HepG2 (cell line): ENCODE data around the gene LINGO3. TPM values are rescaled to one million over a fixed set of nuclear protein-coding genes. Genes with fewer than 3 reads are reported as not detected.

Experiments
- ATAC-seq: fragments of 200-7000 bp; cut with Tn5 transposase; 3 replicates; pipeline ENCODE4 v1.9.1; 2020; ENCODE audit warnings: mild to moderate bottlenecking, moderate library complexity
- BruUV-seq: library from RNA; stranded (reverse); fragments of 400-500 nt; replicated peaks from 2 replicates; lab custom pipeline; 2021; lab: Mats Ljungman, UMichigan
- CTCF ChIA-PET: fragments of 300-600 bp; formaldehyde crosslinking; extraction: SDS; loops from one replicate; lab custom pipeline; 2021; ENCODE audit warnings: low total read pairs, inconsistent platforms, low intra/inter-chr PET ratio; lab: Yijun Ruan, JAX
- POLR2A ChIA-PET: fragments of 350-600 bp; sonication (Branson Sonifier 250); formaldehyde crosslinking; loops from one replicate; lab custom pipeline; 2020; ENCODE audit warnings: antibody characterized with exemption, inconsistent platforms; lab: Yijun Ruan, JAX
- DNase-seq: peaks from one replicate; pipeline ENCODE4 v3.0.0-alpha.2; 2015; ENCODE audit warnings: low spot score
- FAIRE-seq: peaks from 3 replicates; lab custom pipeline; 2011; peaks lifted over from hg19 to GRCh38; lab: Jason Lieb, UNC
- H2AFZ ChIP-seq: one replicate; pipeline ENCODE4 v1.6.1; 2011; ENCODE audit warnings: low read length, inconsistent platforms
- H3K27ac ChIP-seq: fragments of 300-600 bp; 3 replicates; pipeline ENCODE4 v1.8.0; 2011; ENCODE audit warnings: mixed run types, mild to moderate bottlenecking, mixed read lengths, low read length, inconsistent platforms; ENCODE audit not compliant: insufficient read depth; ENCODE audit errors: extremely low read length
- H3K27me3 ChIP-seq, 2 experiments: fragments of 200-600 bp in 1 of 2; 2 replicates in 1 of 2; 3 replicates in 1 of 2; pipeline versions ENCODE4 v1.6.0 to v1.8.0; 2011; ENCODE audit warnings: low read length in 2 of 2, mild to moderate bottlenecking in 2 of 2, moderate library complexity in 2 of 2, inconsistent platforms in 1 of 2; ENCODE audit not compliant: insufficient read depth in 2 of 2, control insufficient read depth in 1 of 2
- H3K36me3 ChIP-seq, 2 experiments: fragments of 200-600 bp in 1 of 2; replicated peaks in 1 of 2; 2 replicates in 1 of 2; 3 replicates in 1 of 2; pipeline versions ENCODE4 v1.5.1 to v1.8.0; 2011; ENCODE audit warnings: low read length in 2 of 2, inconsistent platforms in 1 of 2; ENCODE audit not compliant: insufficient read depth in 2 of 2, control insufficient read depth in 1 of 2
- H3K4me1 ChIP-seq: 2 replicates; pipeline ENCODE4 v1.5.1; 2012; ENCODE audit warnings: low read length, inconsistent platforms; ENCODE audit not compliant: insufficient read depth
- H3K4me2 ChIP-seq: 2 replicates; pipeline ENCODE4 v1.6.0; 2011; ENCODE audit warnings: low read depth, low read length, inconsistent platforms
- H3K4me3 ChIP-seq, 3 experiments: fragments of 200-600 bp in 1 of 3; sonication (generic), shearing (Covaris generic) in 1 of 3; replicated peaks in 1 of 3; 2 replicates each; pipeline ENCODE4 v1.5.1; 2011 to 2016; ENCODE audit warnings: low read length in 3 of 3, inconsistent platforms in 2 of 3, low read depth in 2 of 3, mild to moderate bottlenecking in 2 of 3, control low read depth in 1 of 3, mixed read lengths in 1 of 3; ENCODE audit not compliant: insufficient read depth in 1 of 3
- H3K79me2 ChIP-seq: one replicate; pipeline ENCODE4 v1.6.1; 2011; ENCODE audit warnings: low read length, inconsistent platforms; ENCODE audit not compliant: insufficient read depth
- H3K9ac ChIP-seq: 2 replicates; pipeline ENCODE4 v1.6.0; 2011; ENCODE audit warnings: mild to moderate bottlenecking, low read depth, low read length, inconsistent platforms; ENCODE audit not compliant: insufficient read depth
- H3K9me3 ChIP-seq: 2 replicates; pipeline ENCODE4 v1.5.1; 2012; ENCODE audit warnings: mild to moderate bottlenecking, low read length
- H4K20me1 ChIP-seq: 2 replicates; pipeline ENCODE4 v1.6.0; 2011; ENCODE audit warnings: inconsistent platforms, mild to moderate bottlenecking, low read length, moderate library complexity; ENCODE audit not compliant: insufficient read depth
- EEA1 ChIP-seq: sonication (generic); formaldehyde crosslinking; IDR thresholded peaks from 2 replicates; pipeline ENCODE4 v1.5.1; 2020; ENCODE audit warnings: mild to moderate bottlenecking, missing genetic modification reagents, borderline replicate concordance
- HMGA1 ChIP-seq: sonication (generic); formaldehyde crosslinking; conservative IDR thresholded peaks from 2 replicates; pipeline ENCODE4 v1.4.0; 2020; ENCODE audit warnings: missing genetic modification reagents
- HNRNPLL ChIP-seq: fragments of 200-400 bp; formaldehyde crosslinking; IDR thresholded peaks from 2 replicates; pipeline ENCODE4 v1.6.1; 2017; ENCODE audit warnings: mild to moderate bottlenecking, low read depth, low read length; ENCODE audit not compliant: poor library complexity, severe bottlenecking
- IRF2 ChIP-seq: IDR thresholded peaks from 2 replicates; pipeline ENCODE4 v1.6.1; 2018; ENCODE audit warnings: missing genetic modification reagents, missing compliant biosample characterization
- JUN ChIP-seq: sonication (generic); formaldehyde crosslinking; IDR thresholded peaks from 2 replicates; pipeline ENCODE4 v1.4.0; 2020; ENCODE audit warnings: mild to moderate bottlenecking, missing genetic modification reagents
- NR1H2 ChIP-seq: sonication (generic); formaldehyde crosslinking; IDR thresholded peaks from 2 replicates; pipeline ENCODE4 v1.8.1; 2022; ENCODE audit warnings: low read depth, missing genetic modification reagents, borderline replicate concordance
- SRSF9 ChIP-seq: fragments of 200-400 bp; formaldehyde crosslinking; IDR thresholded peaks from 2 replicates; pipeline ENCODE4 v1.6.1; 2018; ENCODE audit warnings: borderline replicate concordance, mild to moderate bottlenecking, low read depth, low read length; ENCODE audit not compliant: insufficient read depth, poor library complexity, severe bottlenecking
- TOE1 ChIP-seq: sonication (generic); formaldehyde crosslinking; IDR thresholded peaks from 2 replicates; pipeline ENCODE4 v1.4.0; 2020; ENCODE audit warnings: mild to moderate bottlenecking, missing genetic modification reagents
- ZBTB14 ChIP-seq: sonication (generic); formaldehyde crosslinking; IDR thresholded peaks from 2 replicates; pipeline ENCODE4 v1.4.0; 2020; ENCODE audit warnings: missing genetic modification reagents
- ZFP36L1 ChIP-seq: sonication (generic); formaldehyde crosslinking; IDR thresholded peaks from 2 replicates; pipeline ENCODE4 v1.8.0; 2022; ENCODE audit warnings: mild to moderate bottlenecking, missing genetic modification reagents, moderate library complexity
- ZNF160 ChIP-seq: sonication (generic); formaldehyde crosslinking; IDR thresholded peaks from 2 replicates; pipeline ENCODE4 v1.8.0; 2022; ENCODE audit warnings: mild to moderate bottlenecking, inconsistent platforms, missing genetic modification reagents
- ZNF24 ChIP-seq: fragments of 450-650 bp; IDR thresholded peaks from 2 replicates; pipeline ENCODE4 v1.6.1; 2017; ENCODE audit warnings: antibody characterized with exemption, mild to moderate bottlenecking
- ZNF264 ChIP-seq: sonication (generic); formaldehyde crosslinking; IDR thresholded peaks from 2 replicates; pipeline ENCODE4 v1.4.0; 2020; ENCODE audit warnings: missing genetic modification reagents
- ZNF878 ChIP-seq: sonication (generic); formaldehyde crosslinking; IDR thresholded peaks from 2 replicates; pipeline ENCODE4 v1.8.1; 2023; ENCODE audit warnings: mild to moderate bottlenecking, missing genetic modification reagents, moderate library complexity
- WGBS: methylation state at CpG from one replicate; pipeline ENCODE4 v1.1.6; 2017; ENCODE audit warnings: low lambda C conversion rate; 5-methylcytosine and 5-hydroxymethylcytosine counted together
- in situ Hi-C: cut with HindIII; loops from 2 replicates; pipeline ENCODE4 v1.10.0; 2017; ENCODE audit warnings: low pct_unique_long_range_greater_than_20kb; ENCODE audit not compliant: extremely low pct_ligation_motif_present
- intact Hi-C: fragments of 100-400 bp; cut with micrococcal nuclease; formaldehyde crosslinking; loops from one replicate; pipeline ENCODE4 v1.10.0; 2022; ENCODE audit not compliant: unreplicated experiment
- polyA plus RNA-seq, 8 experiments: library from polyadenylated mRNA; depleted of rRNA in 3 of 8; stranded (reverse) in 7 of 8; unstranded in 1 of 8; fragments of >200 nt; fragmentation: Illumina TruSeq in 4 of 8; extraction: Trizol in 4 of 8; gene quantifications; 2 replicates each; pipeline versions ENCODE4 v1.2.1 to v1.2.3, GENCODE V29; 2011 to 2016; ENCODE audit warnings: low read depth in 4 of 8, missing spikeins in 1 of 8, mixed read lengths in 1 of 8; ENCODE audit not compliant: insufficient read depth in 1 of 8
- total RNA-seq, 5 experiments: library from RNA; depleted of rRNA; stranded (reverse); fragments of >200 nt; fragmentation: Illumina TruSeq; extraction: Trizol; gene quantifications; 2 replicates each; pipeline ENCODE4 v1.2.3, GENCODE V29; 2016; ENCODE audit warnings: low read depth in 1 of 5
- TF ChIP-seq, protein P1 (sequence below): IDR thresholded peaks from 2 replicates; pipeline ENCODE4 v1.6.1; 2018; ENCODE audit warnings: missing genetic modification reagents

LINGO3 gene
- total and polyA plus RNA-seq, 2 of the 13 experiments (the other 11 are each of a cell fraction or from before 2014, with no cell fraction given), result not detected

GRCh38 chr19:2294687-2295335 lies 13.1 kb downstream of the LINGO3 start:
- Histone ChIP-seq H4K20me1 (no peaks in the 10 kb centered on the region), H3K4me2 (no peak overlapping the region), H2AFZ (no peak overlapping the region), H3K9ac (no peak overlapping the region), H3K4me3 (no peak overlapping the region), H3K36me3 (no peaks in the 10 kb centered on the region), H3K4me1 (peaks cover 19% of the 10 kb centered on the region), H3K27ac (no peak overlapping the region), H3K79me2 (no peaks in the 10 kb centered on the region), H3K9me3 (no peaks in the 10 kb centered on the region), H3K27me3 (peaks cover 25 to 70% of the 10 kb centered on the region in 2 experiments)
- ATAC-seq, result no peak
- BruUV-seq, result no TSS peak
- no peak for FAIRE-seq
- CTCF ChIA-PET, result no interaction called here
- in situ Hi-C loops, result no loop called here
- 57% methylated on average over 25 of the region's 26 CpGs for WGBS
- intact Hi-C loops, result no loop called here
- no peak for DNase-seq
- POLR2A ChIA-PET, result interaction anchor here (0.5 to 0.7 kb wide), 2 partner anchors 99 to 359 kb away, joined by 3 read pairs; no protein-coding TSS in a partner anchor
- TF ChIP-seq HMGA1 (CRISPR knock-in tag) (no peak), HNRNPLL (no peak), TOE1 (no peak), ZNF878 (no peak), JUN (CRISPR knock-in tag) (no peak), NR1H2 (CRISPR knock-in tag) (no peak), ZBTB14 (no peak), ZNF264 (CRISPR knock-in tag) (no peak), EEA1 (CRISPR knock-in tag) (no peak), ZNF160 (CRISPR knock-in tag) (no peak), ZFP36L1 (CRISPR knock-in tag) (no peak), ZNF24 (no peak), SRSF9 (no peak), IRF2 (CRISPR knock-in tag) (no peak)
- TF ChIP-seq, protein P1, sequence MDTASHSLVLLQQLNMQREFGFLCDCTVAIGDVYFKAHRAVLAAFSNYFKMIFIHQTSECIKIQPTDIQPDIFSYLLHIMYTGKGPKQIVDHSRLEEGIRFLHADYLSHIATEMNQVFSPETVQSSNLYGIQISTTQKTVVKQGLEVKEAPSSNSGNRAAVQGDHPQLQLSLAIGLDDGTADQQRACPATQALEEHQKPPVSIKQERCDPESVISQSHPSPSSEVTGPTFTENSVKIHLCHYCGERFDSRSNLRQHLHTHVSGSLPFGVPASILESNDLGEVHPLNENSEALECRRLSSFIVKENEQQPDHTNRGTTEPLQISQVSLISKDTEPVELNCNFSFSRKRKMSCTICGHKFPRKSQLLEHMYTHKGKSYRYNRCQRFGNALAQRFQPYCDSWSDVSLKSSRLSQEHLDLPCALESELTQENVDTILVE, result no peak
